Stimulated activated CD4-positive, alpha-beta T cell treated with anti-CD3 and anti-CD28 coated beads, TNF-alpha, amount 100 ng/mL, for 1 hour (primary cell): ENCODE results near the gene OTOG.

ENCODE experiments used
- DNase-seq, 3 donors: peaks; one replicate each; pipeline ENCODE4 v3.0.0-alpha.2; 2020; ENCODE audit warnings: low read depth in 3 of 3, low spot score in 1 of 3

The OTOG gene

GRCh38 chr11:17691976-17692375 lies 144.9 kb downstream of the OTOG start:
- DNase-seq: no peak

- no peak for DNase-seq
These were observed 145.9 kb downstream of the OTOG start for GRCh38 chr11:17692931-17693330.

GRCh38 chr11:17693531-17693930 lies 146.5 kb downstream of the OTOG start:
- no peak for DNase-seq

- no peak for DNase-seq
These were observed 147.5 kb downstream of the OTOG start for GRCh38 chr11:17694494-17695110.

GRCh38 chr11:17695454-17696441 lies 148.7 kb downstream of the OTOG start:
- DNase-seq: no peak

GRCh38 chr11:17696741-17697140 lies 149.7 kb downstream of the OTOG start:
- no peak for DNase-seq
